ENCODE measurements around the gene ENTPD3. TPM values are rescaled to one million over a fixed set of nuclear protein-coding genes. Genes with fewer than 3 reads are reported as not detected.

Gene ENTPD3
- total RNA-seq, 1 experiment from 2014 or later: not detected

DNA sequence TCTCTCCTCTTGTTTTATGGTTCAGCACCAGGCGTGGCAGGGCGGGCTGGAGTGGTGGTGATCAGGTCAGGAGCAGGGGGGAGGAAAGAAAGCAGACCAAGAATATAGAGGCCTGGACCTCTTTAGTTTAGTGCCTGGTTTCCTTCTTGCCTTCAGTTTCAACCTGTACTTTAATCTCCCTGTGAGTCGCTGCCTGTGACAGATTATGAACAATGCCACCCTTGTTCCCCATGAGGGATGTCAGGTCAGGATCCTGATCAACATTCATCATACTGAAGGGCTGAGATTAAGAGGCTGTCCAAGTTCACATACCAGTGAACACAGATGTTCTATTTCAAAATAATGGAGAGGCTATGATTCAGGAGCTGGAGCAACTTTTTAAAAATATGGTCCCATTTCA lies 11.4 kb downstream of the ENTPD3 start:
- in situ Hi-C loops (cut with HindIII; ENCODE audit: low sequenced_read_pairs): no loop called here
- DNase-seq (ENCODE audit: low spot score): no peak

DNA sequence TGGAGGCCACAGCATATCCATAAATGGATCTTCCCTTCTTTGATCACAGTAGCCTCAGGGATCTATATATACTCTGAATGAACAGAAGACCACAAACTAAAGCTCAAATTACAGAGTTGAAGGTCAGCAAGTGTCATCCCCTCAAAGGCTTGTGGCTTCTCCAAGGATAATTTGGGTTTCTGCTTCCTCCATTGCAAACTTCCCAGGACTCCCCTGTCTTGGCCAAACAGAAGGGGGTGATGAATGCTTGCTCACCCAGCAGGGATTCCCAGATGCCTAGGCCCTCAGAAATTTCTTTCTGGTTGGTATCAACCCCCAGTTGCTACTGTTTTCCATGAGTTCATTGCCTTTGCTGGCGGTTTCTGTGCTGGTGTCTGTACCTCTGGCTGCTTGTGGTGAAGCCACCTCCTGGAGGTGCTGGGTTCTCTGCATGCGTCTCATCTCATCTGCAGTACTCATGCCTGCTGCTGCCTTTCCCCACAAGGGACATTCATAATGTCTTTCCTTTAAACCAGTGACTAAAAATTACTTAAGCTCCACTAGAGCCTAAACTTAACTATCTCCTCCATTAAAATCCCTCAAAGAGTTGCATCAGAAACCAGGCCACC lies 17.7 kb downstream of the ENTPD3 start:
- no peak for DNase-seq (ENCODE audit: low spot score)
- in situ Hi-C loops (cut with HindIII; ENCODE audit: low sequenced_read_pairs): no loop called here

DNA sequence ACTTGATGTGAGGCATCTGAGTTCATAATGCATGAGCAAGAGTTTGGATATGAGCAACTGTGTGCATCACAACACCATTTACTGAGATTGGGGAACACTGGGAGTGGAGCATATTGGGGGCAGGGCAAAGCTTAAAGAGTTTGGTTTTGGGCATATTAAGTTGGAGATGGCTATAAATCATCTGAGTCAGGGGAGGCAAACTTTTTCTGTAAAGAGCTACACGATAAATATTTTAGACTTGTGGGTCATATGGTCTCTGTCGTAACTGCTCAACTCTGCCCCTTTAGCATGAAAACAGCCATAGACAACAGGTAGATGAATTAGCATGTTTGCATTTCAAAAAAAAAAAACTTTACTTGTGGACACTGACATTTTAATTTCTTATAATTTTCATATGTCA lies 20.0 kb downstream of the ENTPD3 start:
- DNase-seq (ENCODE audit: low spot score): no peak
- in situ Hi-C loops (cut with HindIII; ENCODE audit: low sequenced_read_pairs): no loop called here

DNA sequence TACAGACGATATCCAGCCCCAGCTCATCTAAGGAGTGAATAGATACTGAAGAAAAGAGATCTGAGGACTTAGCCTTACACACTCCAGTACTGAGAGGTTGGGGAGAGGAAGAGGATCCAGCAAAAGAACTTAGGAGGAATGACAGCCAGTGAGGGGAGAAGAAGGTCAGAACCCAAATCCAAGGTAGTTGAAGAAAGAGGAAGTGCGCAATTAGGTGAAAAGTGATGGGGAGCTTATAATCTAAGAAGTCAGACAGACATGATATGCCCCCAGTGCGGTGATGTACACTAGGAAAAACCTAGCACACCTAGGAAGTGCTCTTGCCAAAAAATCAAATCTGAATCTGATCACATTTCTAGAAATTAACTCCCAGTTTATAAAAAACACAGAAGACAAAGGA lies 20.6 kb downstream of the ENTPD3 start:
- in situ Hi-C loops (cut with HindIII; ENCODE audit: low sequenced_read_pairs): no loop called here
- DNase-seq (ENCODE audit: low spot score): no peak

DNA sequence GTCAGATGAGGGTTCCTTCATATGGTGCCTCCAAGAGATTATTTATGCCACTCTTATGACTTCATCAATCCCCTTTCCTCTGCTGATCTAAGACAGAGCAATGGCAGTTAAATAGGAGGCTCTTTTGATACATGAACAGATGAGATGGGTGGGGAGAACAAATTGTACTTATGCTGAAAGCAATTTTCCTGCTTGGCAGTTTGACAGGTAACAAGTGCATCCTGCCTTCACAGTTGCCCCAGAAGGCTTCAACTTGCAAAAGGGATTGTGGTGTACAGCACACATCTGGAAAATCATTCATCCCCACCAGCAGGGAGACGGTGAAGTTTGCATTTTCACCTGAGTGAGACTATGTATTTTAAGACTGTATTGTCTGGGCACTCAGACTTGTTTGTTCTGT lies 27.3 kb downstream of the ENTPD3 start:
- peak; percentile 2 for DNase-seq (ENCODE audit: low spot score)
- in situ Hi-C loops (cut with HindIII; ENCODE audit: low sequenced_read_pairs): no loop called here

DNA sequence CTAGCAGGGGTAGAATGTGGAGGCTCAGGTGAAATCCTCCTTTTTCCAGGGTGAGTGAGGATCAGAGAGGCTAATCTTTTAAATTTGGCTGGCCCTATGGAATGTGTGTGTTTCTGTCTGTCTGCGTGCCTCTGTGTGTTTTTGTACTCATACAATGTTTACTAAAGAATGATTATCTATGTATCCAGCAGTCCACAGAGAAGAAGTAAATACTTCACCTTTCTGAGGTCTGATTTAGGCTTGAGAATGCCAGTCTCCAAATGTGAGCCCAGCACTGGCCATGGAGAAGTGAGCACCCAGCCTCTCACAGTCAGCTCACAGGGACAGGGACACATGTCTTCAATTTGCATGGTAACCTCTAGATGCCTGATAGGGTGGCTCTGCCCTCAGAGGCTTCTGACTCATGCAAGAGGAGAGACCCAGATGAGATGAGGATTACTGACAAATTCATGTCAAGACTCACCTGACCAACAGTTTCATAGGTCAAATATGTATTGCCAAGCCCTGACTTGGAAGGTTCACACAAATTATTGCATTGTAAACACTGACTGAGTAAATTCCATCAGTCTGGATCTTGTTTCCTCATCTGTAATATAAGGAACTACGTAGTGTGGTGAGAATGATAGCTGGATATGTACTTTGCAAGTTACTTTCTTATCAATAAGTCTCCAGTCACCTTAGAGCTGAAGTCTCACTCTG lies 31.0 kb downstream of the ENTPD3 start:
- in situ Hi-C loops (cut with HindIII; ENCODE audit: low sequenced_read_pairs): no loop called here

DNA sequence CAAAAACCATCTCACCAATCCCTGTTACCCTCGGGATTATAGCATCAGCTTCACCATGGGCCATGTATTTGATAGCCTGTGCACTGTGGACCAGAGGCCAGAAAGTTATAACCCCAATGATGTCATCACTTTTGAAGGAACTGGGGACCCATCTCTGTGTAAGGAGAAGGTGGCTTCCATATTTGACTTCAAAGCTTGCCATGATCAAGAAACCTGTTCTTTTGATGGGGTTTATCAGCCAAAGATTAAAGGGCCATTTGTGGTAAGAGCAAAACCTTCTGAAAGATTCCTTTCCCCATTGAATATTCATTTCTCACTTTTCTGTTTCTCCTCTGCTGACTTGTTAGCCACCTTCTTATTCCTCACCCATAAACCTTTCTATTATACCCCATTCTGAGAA lies 35.9 kb downstream of the ENTPD3 start:
- no peak for DNase-seq (ENCODE audit: low spot score)
- in situ Hi-C loops (cut with HindIII; ENCODE audit: low sequenced_read_pairs): no loop called here

More for the DNA sequence above, 31.0 kb downstream of the ENTPD3 start:
- no peak for DNase-seq (ENCODE audit: low spot score)

DNA sequence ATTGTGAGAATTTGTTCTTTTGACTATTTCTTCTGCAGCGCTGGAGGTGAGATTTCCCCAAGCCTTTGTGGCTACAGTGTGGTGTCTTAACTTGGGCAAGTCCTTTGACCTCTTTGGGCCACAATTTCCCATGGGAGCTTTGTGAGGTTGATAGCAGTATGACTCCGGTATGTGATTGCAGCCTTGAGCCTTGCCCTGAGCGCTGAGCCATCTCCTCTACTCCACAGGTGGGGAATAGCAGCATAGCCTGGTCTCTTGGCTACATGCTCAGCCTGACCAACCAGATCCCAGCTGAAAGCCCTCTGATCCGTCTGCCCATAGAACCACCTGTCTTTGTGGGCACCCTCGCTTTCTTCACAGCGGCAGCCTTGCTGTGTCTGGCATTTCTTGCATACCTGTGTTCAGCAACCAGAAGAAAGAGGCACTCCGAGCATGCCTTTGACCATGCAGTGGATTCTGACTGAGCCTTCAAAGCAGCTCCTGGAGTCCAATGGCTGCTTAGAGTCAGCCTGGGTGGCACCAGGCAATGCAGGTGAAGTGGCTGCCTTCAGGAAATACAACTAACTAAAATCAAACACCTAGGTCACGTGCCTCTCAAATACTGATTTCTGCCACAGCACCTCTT lies 40.2 kb downstream of the ENTPD3 start:
- in situ Hi-C loops (cut with HindIII; ENCODE audit: low sequenced_read_pairs): no loop called here
- no peak for DNase-seq (ENCODE audit: low spot score)

DNA sequence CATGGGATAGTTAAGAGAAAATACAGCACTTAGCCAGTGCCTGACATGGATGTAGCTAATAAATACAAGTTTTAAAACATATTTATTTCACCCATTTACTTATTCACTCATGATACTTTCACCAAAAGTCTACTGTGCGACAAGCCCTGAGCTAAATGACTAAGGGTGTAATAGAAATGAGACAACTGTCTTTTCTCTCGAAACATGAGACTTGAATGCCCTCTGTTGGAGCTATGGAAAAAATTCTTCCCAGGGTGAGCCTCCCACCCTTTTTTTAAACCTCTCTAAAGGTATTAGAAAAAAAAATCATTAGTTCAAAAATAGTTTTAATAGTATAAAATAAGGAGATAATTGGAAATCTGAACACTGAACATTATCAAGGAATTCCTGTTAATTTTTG lies 45.8 kb downstream of the ENTPD3 start:
- no peak for DNase-seq (ENCODE audit: low spot score)
- in situ Hi-C loops (cut with HindIII; ENCODE audit: low sequenced_read_pairs): no loop called here

DNA sequence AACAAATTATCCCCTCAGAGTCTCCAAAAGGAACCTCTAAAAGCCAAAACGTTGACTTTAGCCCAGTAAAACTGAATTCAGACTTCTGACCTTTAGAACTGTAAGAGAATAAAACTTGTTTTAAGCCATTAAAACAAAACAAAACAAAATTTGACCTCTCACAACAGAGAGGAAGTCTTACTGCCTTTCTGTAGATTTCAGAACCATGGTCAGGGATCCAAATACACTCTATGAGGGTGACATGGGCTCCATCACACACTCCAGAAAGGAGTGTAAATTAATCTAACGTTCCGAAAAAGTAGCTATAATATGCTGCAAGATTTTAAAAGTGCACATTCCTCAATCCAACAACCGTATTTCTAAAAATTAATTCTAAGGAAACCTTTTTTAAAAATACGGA lies 50.9 kb downstream of the ENTPD3 start:
- in situ Hi-C loops (cut with HindIII; ENCODE audit: low sequenced_read_pairs): no loop called here
- no peak for DNase-seq (ENCODE audit: low spot score)

DNA sequence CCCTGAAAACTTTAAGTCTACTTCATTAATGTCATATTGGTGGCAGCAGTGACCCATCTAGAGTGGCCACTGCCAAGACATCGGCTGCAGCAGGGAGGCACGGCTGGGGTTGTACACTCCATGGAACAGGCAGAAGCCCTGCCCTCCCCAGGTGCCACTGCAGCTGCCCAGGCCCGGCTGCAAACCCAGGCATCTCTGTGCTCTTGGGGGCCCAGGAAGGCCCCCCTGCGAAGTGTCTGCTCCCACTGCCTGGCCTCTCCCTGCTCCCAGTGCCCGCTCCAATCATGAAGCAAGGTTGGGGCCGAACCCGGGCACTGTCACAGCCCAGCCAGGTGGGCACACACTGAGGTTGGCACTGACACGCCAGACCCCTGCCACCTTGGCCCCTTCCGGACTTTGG lies 58.1 kb downstream of the ENTPD3 start:
- DNase-seq (ENCODE audit: low spot score): no peak
- in situ Hi-C loops (cut with HindIII; ENCODE audit: low sequenced_read_pairs): no loop called here

DNA sequence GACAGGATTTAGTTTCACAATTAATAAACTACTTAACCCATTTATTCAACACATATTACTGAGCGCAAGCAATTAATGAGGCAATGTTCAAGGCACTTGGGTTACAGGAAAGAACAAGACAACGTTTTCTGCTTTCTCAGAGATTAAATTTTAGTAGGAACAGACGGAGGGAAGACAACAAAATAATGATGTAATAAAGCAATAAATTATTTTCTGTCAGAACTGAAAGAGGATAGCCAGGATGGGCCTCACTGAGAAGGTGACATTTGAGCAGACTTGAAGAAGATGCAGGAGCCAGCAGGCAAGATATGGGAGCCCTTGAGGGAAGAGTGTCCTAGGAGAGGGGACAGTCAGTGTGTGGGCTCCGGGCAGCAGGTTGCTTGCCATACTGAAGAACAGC lies 58.9 kb downstream of the ENTPD3 start:
- DNase-seq (ENCODE audit: low spot score): no peak
- in situ Hi-C loops (cut with HindIII; ENCODE audit: low sequenced_read_pairs): no loop called here

DNA sequence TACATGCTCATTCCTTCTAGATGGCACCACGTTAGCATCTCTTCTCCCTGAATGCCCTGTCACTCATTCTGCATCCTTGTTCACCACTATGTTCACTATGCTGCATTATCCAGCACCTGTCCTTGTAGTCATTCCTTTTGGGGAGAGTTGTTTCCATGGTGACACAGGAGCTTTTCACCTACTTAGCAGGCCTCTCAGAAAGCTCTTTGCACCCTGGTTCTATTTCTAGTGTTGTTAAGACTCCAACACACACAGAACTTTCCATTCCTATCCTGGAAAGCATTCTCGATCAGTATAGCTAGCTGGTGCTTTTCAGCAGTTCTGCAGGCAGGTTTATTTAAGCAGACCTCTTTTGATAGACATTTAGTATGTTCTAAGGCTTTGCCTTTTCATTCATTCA lies 63.5 kb downstream of the ENTPD3 start:
- DNase-seq (ENCODE audit: low spot score): no peak
- in situ Hi-C loops (cut with HindIII; ENCODE audit: low sequenced_read_pairs): no loop called here

DNA sequence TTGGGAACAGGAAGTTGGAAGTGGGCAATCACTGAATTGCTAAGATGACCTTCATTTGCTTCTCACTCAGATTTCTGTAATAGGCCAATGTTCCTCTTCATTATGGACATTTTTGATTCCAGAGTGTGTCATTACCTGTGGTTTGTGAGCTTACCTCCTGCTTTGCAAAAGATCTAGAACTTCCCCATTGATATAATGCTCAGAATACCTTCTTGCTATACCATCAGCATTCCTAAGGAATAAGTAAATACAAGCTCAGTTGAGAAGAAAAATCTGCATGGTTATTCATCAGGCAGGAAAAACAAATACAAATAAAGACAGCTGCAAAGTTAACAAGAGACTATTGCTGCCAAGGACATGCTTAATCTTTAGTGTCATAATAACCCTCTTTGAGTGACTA lies 64.6 kb downstream of the ENTPD3 start:
- in situ Hi-C loops (cut with HindIII; ENCODE audit: low sequenced_read_pairs): no loop called here
- no peak for DNase-seq (ENCODE audit: low spot score)

DNA sequence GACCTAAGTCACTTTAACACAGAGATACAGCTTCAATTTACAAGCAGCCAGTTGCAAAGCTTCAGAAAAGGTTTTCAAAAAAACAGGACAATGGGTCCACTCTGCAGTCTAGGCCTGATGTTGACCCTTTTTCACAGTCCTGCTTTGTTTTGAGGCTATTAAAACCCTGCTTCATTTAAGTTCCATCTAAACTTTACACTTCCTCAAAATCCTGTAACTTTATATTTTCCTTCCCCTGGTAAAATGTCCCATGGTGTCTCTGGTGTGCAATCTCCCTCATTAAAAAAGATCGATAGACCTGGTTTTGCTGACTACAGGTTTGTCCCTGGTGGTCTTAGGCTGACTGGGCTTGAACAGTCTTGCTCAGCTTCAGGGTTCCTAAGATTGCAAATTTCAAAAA lies 65.1 kb downstream of the ENTPD3 start:
- DNase-seq (ENCODE audit: low spot score): no peak
- in situ Hi-C loops (cut with HindIII; ENCODE audit: low sequenced_read_pairs): no loop called here

DNA sequence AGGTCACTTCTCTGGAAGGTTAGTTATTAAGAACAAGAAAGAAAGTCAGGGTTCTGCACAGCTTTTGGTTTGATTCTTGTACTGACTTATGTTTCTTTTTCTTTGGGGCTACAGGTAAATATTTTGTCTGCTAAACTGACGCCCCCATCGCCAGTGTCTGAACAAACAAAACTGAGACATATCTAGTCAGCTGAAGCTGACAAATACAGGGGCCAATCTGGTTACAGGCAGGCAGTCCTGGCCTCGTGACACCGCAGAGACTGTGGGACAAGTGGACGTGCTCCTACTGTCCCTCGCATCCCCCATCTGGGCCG lies 65.5 kb downstream of the ENTPD3 start:
- in situ Hi-C loops (cut with HindIII; ENCODE audit: low sequenced_read_pairs): no loop called here
- no peak for DNase-seq (ENCODE audit: low spot score)

DNA sequence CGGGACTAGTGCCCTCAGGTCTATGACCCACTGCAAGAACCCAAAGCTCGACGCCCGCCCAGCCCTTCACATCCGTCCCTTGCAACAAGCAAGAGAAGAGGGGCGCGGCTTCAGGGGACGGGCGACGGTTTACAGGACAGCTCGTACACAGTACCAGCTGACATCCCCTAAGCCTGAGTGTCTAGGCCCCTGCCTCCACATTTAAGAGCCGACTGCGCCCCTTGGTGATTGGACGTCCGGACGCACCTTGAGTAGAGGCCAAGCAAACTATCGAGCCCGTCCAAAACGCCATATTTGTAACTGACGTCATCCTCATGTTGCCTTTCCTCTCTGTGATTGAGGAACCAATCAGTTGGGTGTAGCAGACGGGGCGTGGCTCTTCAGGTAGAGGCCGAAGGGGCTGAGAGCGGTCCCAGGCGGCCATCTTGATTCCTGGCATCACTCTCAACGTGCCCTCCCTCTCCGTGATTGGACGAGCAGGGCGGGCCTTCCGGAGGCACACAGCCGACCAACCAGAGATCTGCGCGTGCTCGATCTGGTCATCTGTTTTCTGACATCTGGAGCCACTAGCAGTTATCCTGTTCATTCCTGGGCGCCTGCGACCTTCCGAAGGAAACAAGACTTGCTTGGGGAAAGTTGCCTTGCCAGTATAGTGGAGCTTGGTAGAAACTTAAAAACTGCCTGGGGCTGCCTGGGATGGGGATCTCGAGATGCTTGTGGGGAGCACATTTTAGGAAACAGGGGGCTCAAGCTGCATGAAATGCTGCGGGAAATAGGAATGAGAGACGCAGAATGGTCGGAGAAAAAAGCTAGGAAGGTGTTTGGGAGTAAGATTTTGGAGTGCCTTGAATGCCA lies 66.1 kb downstream of the ENTPD3 start:
- DNase-seq (ENCODE audit: low spot score): peak; percentile 100
- in situ Hi-C loops (cut with HindIII; ENCODE audit: low sequenced_read_pairs): no loop called here

DNA sequence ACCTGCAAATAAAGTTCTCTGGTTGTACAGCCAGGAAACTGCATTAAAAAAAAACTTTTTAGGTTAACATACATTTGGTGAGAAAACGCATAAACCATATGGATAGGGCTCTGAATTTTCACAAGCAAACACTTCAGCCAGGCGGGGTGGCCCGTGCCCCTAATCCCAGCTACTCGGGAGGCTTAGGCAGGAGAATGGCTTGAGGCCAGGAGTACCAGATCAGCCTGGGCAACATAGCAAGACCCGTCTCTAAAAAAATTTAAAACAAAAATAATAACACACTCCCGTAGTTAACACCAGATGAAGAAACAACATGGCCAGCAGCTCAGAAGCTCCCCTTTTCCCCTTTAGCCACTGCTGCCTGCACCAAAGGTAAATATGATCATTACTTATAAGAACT lies 66.9 kb downstream of the ENTPD3 start:
- no peak for DNase-seq (ENCODE audit: low spot score)
- in situ Hi-C loops (cut with HindIII; ENCODE audit: low sequenced_read_pairs): no loop called here

DNA sequence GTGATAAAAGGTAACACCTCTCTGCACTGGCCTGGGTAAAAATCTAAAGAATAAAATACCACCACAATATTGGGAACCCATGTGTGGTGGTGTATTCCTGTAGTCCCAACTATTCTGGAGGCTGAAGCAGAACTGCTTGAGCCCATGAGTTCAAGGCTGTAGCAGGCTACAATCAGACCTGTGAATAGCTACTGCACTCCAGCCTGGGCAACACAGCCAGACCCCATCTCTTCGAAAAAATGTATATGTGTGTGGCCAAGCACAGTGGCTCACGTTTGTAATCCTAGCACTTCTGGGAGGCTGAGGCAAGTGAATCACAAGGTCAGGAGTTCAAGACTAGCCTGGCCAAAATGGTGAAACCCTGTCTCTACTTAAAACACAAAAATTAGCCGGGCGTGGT lies 68.3 kb downstream of the ENTPD3 start:
- in situ Hi-C loops (cut with HindIII; ENCODE audit: low sequenced_read_pairs): no loop called here
- DNase-seq (ENCODE audit: low spot score): no peak

DNA sequence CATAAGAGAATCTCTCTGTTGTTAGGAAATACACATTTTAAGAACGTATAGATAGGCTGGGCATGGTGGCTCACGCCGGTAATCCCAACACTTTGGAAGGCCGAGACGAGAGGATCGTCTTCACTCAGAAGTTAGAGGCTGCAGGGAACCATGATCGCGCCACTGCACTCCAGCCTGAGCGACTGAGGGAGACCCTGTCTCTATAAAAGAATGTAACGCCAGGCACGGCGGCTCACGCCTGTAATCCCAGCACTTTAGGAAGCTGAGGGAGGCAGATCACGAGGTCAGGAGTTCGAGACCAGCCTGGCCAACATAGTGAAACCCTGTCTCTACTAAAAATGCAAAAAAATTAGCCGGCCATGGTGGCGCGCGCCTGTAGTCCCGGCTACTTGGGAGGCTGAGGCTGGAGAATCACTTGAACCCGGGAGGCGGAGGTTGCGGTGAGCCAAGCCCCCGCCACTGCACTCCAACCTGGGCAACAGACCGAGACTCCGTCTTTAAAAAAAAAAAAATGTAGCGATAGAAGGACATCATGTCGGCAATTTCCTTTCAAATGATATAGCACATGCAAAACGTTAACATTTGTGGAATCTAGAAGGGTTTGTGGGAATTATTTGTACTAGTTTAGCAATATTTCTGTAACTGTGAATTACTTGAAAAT lies 69.4 kb downstream of the ENTPD3 start:
- in situ Hi-C loops (cut with HindIII; ENCODE audit: low sequenced_read_pairs): no loop called here
- no peak for DNase-seq (ENCODE audit: low spot score)
